GM19397 (cell line): ENCODE measurements around the gene LRRC17.
"Not testable (repeated sequence)": the region's sequence is repeated elsewhere in the genome, so short reads cannot be mapped to it uniquely, and the experiment has no call there.

Source experiments
- ATAC-seq: cut with Tn5 transposase; IDR thresholded peaks from one replicate; pipeline ENCODE4 v1.9.1; 2021; ENCODE audit warnings: mild to moderate bottlenecking, moderate library complexity; ENCODE audit not compliant: unreplicated experiment

Gene LRRC17

DNA sequence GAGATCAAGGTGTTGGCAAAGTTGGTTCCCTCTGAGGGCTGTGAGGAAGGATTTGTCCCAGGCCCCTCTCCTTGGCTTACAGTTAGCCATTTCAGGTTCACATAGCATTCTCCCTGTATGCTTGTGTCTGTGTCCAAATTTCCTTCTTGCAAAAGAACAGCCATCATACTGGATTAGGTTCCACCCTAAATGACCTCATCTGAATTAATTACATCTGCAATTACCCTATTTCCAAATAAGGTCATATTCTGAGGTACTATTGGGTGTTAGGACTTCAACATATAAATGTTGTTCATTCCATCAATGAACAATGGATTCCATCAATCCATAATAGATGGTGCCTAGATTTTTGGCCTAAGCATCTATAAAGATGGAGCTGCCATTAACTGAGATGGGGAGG lies 16.2 kb upstream of the LRRC17 start:
- no peak for ATAC-seq

DNA sequence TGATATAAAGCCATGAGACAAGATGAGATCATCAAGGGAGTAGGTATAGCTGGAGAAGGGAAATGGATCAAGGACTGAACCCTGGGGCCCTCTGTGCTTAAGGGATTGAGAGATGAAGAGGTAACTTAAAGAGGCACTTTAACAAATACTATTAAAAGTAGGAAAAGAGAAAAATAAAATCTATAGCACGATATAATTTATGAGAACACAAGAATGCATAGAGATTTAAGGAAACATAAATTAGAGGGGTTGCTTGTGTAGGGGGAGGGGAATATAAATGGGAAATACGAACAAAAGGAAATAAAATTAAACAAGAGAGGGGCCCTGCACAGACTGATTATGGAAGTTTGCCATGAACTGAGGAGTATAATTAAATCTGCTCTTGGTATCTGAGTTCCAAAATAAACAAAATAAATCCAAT lies 15.6 kb upstream of the LRRC17 start:
- ATAC-seq = no peak

DNA sequence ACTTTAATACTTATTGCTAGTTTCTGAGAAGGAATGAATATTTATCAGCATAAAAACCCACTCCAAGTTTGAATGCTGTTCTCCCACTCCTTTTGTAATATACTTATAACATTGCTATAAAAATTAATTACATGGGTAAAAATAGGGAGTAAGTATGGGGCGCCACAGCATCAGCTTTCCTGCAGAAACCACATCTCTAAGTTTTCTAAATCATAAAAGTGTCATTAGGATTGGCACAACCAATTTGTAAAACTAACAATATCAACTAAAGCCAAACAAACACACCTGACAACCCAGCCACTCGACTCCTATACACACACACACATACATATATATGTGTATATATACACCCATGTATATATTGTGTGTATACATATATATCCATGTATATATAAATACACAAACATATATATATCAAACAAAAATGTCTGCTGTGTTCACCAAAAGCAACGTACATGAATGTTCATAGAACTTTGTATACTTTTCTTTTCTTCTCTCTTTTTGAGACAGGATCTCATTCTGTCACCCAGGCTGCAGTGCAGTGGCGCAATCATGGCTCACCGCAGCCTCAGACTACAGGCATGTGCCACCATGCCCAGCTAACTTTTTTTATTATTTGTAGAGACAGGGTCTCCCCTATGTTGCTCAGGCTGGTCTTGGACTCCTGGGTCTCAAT lies 14.8 kb upstream of the LRRC17 start:
- no peak for ATAC-seq

DNA sequence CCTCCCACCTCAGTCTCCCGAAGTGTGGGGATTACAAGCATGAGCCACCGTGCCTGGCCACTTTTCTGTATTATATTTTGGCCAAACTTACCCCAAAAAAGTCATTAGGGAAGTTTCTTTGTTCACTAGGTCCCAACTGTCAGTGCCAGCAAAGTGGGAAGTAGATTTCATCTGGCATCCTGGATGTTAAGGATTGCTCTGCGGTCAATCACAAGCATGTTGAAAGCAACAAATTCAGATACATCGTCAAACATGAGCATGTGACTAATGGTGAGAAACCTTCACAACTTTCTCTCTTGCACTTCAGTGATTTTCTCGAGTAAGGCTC lies 14.3 kb upstream of the LRRC17 start:
- ATAC-seq = no peak

DNA sequence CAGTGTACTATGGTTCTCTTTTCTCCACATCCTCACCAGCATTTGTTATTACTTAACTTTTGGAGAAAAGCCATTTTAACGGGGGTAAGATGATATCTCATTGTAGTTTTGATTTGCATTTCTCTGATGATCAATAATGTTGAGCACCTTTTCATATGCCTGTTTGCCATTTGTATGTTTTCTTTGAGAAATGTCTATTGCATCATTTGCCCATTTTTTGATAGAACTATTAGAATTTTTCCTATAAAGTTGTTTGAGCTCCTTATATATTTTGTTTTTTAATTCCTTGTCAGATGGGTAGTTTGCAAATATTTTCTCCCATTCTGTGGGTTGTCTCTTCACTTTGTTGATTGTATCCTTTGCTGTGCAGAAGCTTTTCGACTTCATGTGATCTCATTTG lies 10.7 kb upstream of the LRRC17 start:
- ATAC-seq = not testable (repeated sequence)

DNA sequence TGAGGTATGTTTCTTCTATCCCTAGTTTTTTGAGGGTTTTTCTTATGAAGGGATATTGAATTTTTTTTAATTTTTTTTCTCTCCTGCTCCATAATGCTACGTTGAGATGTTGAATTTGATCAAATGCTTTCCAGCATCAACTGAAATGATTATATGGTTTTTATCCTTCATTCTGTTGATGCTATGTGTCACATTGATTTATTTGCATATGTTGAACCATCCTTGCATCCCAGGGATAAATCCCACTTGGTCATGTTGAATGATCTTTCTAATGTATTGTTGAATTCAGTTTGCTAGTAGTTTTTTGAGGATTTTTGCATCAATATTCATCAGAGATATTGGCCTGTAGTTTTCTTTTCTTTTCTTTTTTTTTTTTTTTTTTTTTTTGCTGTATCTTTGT lies 9.2 kb upstream of the LRRC17 start:
- ATAC-seq = not testable (repeated sequence)

DNA sequence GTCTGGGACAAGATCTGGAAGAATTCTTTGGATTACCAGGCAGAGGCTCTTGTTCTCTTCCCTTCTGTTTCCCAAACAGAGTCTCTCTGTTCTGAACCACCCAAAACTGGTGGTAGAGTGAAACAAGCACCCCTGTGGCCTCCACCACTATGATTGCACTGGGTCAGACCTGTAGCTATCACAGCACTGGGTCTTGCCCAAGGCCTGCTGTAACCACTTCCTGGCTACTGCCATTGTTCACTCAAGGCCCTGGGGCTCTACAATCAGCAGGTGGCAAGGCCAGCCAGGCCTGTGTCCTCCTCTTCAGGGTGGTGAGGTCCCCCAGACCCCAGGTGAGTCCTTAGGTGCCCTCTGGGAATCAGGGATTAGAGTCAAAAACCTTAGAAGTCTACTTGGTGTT lies 4.1 kb upstream of the LRRC17 start:
- no peak for ATAC-seq

DNA sequence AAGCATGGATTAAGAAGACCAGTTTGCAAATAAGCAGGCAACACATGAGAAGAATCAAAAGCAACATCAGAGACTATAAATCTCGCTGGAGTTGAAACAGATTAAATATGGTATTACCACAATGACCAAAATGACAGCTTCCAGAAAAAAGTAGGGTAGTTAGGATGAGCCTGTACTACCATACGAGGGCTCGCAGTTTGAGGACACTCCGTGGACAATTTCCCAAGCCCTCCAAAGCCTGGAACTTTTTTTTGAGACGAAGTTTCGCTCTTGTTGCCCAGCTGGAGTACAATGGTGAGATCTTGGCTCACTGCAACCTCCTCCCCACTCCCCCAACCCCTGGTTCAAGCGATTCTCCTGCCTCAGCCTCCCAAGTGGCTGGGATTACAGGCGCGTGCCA lies 1.0 kb downstream of the LRRC17 start:
- ATAC-seq = no peak

DNA sequence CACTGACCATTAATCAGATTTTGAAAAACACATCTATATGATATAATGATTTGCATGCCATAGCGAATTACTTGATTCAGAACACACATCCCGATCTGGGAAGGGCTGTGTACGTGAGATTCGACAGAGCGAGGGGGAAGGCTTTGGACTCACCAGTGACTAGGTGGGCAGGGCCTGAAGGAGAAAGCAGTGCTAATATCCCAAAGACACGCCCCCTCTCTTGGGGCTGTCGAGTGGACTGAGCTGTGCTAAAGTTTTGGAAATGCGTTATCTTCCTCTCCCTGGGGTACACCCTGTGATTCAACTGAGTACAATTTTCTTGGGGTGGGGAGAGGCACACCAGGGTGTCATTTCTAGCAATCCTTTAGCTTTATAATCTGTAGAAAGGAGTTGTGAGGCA lies 1.8 kb downstream of the LRRC17 start:
- no peak for ATAC-seq

DNA sequence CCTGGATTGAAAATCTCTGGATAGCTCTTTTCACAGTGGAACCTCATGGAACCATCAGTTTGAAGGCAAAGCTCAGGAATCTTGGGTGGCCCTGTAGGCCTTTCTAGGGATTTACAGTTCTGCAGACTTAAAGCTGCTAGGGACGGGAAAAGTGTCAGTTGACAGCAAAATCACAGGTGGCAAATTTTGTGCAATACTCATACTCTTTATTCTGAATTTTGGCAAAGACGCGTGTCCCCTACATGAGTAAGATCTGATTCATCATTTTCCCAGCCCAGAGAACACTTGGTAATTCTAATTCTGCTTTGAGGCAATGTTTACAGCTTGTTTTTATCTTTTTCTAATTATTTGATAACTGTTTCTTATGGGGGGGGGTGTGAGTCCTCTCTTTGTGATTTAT lies 3.6 kb downstream of the LRRC17 start:
- ATAC-seq = no peak

DNA sequence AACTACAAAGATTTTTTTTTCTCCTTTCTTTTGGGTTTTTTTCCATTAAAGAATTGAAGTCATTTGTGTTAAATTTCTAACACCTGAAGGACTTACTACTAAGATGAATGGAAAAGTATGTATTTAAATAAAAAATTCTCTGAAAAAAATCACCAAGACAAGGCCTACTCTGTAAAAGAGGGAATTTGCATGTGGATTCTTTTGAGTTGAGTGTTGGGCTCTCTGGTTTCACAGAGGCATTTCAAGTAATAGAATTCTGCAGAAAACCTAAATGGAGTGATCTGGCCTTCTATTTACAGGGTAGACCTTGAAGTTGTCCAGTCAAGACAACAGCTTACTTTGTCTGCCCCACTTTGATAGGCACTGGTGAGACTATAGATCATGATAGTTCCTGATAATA lies 4.1 kb downstream of the LRRC17 start:
- no peak for ATAC-seq

DNA sequence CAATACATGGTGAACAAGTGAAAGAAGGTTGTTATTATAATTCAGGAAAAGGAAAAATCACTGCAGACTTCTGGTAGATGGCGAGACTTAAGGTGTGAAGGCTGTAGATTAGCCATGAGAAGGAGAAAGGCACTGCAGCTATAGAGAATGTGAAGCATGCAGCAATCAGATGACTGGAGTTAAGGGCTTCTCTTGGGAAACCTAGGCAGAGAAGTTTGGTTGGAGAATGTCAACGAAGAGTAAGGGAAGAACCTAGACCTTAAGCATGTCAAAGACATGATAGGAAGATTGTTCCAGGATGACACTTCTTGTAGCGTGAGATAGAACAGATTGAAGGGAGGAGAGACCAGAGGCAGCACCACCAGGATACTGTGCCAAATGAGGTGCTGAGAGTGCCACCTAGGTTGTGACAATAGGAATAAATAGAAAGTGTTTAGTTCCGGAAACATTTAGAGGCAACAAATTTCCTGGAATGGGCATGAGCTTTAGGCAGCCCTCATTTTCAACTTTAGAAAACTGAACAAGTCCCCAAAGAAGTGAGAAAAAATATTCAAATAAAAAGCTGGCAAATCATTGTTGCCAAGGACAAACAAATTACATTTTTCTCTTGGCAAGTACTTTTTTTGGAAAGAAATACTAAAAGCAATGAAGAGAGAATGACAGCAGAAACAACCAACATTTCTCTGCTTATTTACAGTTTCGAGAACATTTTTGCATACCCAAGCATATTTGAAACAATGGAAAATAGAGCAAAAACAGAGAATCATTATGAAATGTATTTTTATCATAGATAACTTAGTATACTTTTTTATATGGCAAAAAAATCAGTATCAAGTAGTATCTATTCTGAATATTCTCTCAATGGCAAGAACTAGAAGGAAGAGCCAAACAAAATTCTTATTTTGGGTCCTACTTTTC lies 4.9 kb downstream of the LRRC17 start:
- ATAC-seq = no peak

DNA sequence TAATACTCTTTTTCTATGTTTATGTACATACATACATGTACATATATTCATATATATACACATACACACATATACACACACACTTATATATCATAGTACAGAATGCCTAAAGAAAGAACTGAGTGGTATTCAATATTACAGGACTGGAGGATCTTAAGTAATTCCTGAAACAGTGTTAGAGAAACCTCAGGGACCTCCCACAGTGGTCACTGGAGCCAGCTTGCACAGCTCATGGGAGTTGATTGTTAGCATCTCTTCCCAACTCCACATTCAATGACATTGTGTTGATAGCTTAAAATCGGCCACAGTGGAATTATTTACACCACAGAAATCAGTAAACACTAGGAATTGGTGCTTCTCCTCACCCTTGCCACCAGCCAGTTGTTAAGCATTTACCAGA lies 6.0 kb downstream of the LRRC17 start:
- no peak for ATAC-seq

DNA sequence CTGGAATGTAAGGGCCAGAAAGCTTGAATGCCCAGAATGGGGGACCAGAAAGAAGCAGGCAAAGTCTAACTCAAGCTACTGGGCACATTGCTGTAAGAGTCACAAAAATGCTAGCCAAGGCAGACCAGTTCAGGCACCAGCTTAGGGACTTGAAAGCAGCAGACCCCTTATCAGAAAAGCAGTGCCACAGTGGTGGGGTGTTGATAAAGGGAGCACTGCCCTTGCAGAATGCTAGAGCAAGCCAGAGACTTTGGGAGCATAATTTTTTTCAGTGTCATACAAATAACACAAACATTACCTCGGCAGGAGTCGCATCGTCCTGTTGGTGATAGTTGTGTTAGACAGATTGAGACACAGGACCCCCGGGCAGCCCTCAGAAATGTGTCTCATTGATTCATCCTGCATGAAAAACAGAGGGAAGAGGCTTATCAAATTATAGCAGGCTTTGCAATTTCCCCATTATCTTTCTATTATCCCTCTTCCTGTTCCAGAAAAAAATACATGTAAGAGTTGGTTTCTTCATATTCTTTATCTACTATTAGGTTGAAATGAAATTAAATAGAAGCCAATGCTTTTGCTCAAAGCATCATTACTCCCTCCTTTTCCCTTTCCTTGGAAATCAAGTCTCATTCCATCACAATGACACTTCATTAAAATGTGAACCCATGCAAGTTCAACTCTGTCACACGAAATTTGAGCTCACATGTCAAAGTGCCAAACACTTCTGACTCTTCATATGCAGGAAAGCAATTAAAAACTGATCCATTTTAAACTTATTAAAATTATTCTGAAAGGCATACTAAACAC lies 13.4 kb downstream of the LRRC17 start:
- ATAC-seq = no peak

DNA sequence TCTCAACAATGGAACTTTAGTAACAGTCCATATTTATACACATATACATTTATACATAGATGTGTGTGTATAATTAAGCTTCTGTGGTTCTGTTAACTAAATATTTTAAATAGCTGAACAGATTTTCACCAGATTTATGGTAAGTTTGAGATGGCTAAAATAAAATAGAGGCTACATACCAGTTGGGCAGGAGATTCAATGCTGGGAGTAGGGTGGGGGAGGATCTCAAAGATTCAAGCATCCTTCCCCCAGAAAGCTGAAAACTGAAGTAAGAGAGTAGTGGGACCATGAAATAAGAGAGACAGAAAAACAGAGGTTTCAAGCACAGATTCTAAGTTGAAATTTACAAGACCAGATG lies 14.0 kb downstream of the LRRC17 start:
- ATAC-seq = no peak

DNA sequence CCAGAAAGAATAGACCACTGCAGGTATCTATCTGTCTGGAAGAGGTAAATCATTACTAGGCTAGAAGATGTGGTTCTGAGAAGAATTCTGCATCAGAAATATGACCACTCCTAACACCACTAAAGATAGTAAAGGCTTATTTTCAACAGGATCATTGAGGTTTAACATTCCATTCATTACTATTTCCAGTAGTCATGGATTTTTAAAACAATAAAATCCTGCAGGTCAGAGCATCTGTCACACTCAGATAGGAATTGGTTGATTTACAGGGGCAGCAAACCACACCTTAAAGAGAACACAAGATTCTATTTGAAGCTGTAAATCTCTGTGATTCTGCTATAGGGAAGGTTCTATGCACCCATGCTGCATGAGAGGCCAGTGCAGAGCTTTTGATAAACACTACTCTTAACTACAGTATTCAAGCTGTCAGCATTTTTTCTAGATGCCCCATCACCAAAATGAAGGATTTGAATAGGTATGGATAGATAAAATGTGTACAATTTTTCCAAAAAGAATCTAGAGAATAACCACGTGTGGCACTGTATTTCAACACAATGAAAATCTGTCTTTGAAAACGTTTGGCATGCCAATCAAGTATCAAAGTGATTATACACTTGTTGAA lies 14.6 kb downstream of the LRRC17 start:
- no peak for ATAC-seq

DNA sequence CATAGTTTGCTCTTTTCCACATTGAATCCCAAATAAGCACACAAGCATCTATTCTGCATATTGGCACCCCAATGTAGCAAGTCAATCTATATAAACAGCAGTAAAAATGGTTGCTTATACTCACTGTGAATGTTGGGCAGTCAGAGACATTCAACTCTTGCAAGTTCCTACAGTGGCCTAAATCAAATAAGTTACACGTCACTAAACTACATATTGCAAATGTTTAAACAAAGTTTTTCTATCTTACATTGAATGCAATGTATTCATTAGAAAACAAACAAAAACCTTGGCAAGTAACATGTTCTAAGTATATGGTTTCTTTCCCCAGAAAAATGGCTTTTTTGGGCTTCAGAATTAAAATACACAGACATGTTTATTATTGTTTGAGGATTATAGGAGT lies 19.0 kb downstream of the LRRC17 start:
- no peak for ATAC-seq

DNA sequence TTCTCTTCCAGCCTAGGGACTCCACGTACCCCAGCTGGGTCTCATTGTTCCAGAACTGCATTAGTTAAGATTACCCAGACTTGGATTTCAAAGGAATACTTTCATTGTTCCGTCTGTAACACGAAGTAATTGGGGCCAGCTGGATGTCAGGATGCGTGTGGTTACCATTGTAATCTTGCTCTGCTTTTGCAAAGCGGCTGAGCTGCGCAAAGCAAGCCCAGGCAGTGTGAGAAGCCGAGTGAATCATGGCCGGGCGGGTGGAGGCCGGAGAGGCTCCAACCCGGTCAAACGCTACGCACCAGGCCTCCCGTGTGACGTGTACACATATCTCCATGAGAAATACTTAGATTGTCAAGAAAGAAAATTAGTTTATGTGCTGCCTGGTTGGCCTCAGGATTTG lies 21.0 kb downstream of the LRRC17 start:
- ATAC-seq = no peak

DNA sequence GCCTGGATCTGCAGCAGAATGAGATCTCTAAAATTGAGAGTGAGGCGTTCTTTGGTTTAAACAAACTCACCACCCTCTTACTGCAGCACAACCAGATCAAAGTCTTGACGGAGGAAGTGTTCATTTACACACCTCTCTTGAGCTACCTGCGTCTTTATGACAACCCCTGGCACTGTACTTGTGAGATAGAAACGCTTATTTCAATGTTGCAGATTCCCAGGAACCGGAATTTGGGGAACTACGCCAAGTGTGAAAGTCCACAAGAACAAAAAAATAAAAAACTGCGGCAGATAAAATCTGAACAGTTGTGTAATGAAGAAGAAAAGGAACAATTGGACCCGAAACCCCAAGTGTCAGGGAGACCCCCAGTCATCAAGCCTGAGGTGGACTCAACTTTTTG lies 21.4 kb downstream of the LRRC17 start:
- ATAC-seq = no peak

DNA sequence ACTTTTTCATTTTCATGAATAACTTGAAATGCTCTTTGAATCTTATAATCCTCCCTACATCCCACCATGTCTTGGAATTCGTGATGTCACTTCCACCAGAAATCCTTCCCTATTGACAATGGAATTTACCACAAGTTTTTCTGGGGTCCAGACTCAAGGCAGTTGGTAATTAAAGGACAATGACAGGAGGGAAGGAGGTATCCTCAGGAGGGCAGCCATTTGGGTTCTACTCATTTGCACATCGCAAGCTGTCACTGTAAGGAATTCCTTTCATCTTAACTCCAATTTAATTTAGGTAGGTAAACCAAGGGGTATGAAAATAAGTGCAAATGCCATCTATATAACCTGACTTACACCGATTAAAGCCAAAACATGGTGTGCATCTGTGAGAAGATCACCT lies 21.9 kb downstream of the LRRC17 start:
- no peak for ATAC-seq

DNA sequence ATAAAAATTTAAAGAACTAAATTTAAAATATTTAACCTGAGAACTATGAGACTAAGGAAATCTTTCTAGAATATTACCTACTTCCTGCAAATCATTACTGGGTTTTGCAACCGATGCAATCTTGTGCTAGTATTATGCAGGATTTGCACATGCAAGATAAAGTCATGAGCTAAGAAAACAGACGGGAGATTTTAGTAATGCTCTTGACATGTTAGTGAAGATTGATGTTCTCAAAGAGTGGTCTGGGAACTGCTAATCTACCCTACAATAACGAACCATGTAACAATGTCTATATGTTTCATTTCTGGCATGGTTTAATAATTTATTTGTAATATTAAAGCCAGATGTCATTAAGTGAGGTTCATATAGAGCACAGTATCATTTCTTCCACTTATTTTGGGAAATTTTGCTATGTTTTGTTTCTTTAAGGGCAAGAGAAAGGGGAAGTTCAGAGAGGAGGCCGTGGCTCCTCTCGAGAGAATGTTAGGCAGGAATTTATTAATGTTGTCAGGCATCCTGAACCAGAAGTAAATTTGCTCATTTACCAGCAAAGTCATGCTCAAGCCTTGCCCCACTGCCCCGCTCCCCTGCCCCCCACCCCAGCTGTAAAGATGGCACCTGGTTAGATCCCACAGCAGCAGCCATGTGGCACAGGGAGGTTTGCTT lies 22.8 kb downstream of the LRRC17 start:
- no peak for ATAC-seq
